Thyroid gland (tissue), 4 donors: ENCODE results near the gene SMG1.

Experiments
- POLR2A ChIP-seq, 2 donors: fragments of 450-650 bp; IDR thresholded peaks; one replicate each; pipeline ENCODE4 v1.6.1; 2017; ENCODE audit warnings: antibody characterized with exemption in 2 of 2, mild to moderate bottlenecking in 2 of 2, moderate library complexity in 1 of 2
- TF ChIP-seq, protein P1 (sequence below), 6 experiments: fragments of 200-600 bp in 3 of 6; fragments of 450-650 bp in 3 of 6; sonication (generic) in 3 of 6; IDR thresholded peaks; one replicate each; pipeline ENCODE4 v1.5.1; 2016 to 2019; ENCODE audit warnings: antibody characterized with exemption in 6 of 6, mild to moderate bottlenecking in 2 of 6, inconsistent platforms in 1 of 6, moderate library complexity in 1 of 6

DNA sequence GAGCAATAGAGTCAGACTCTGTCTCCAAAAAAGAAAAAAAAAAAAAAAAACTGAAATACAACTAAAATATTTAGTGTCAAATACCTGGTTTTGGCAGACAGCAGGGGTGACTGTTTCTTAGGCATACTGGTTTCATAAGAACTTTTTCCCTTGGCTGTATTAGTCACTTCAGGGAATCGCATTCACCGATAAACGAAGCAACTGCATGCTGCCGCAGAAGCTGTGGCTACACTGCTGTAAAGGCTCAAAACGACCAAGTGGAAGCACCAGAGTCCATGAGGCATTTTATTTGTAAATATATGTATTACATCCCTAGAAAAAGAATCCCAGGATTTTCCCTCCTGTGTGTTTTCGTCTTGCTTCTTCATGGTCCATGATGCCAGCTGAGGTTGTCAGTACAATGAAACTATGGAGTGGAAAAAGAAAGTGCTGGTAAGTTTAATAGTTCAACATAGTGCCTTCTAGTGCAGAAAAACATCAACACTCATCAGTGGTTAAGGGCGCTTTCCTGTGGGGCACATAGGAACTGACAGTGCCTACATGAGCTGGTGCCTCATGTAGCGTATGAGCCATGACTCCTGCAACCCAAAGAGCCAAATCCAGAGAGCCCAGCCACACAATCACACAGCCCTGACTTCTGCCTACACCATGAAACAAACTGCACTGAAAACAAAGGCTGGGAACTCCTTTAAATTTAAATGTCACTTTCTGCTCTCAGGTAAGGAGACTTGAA lies 143.3 kb downstream of the SMG1 start:
- TF ChIP-seq, protein P1, sequence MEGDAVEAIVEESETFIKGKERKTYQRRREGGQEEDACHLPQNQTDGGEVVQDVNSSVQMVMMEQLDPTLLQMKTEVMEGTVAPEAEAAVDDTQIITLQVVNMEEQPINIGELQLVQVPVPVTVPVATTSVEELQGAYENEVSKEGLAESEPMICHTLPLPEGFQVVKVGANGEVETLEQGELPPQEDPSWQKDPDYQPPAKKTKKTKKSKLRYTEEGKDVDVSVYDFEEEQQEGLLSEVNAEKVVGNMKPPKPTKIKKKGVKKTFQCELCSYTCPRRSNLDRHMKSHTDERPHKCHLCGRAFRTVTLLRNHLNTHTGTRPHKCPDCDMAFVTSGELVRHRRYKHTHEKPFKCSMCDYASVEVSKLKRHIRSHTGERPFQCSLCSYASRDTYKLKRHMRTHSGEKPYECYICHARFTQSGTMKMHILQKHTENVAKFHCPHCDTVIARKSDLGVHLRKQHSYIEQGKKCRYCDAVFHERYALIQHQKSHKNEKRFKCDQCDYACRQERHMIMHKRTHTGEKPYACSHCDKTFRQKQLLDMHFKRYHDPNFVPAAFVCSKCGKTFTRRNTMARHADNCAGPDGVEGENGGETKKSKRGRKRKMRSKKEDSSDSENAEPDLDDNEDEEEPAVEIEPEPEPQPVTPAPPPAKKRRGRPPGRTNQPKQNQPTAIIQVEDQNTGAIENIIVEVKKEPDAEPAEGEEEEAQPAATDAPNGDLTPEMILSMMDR (IDR thresholded peaks at IDR 0.05), result no peak
- TF ChIP-seq POLR2A (IDR thresholded peaks at IDR 0.05), result no peak
